ENCODE data around the gene NOVA2. TPM values are rescaled to one million over a fixed set of nuclear protein-coding genes. Genes with fewer than 3 reads are reported as not detected.

NOVA2 gene, protein sequence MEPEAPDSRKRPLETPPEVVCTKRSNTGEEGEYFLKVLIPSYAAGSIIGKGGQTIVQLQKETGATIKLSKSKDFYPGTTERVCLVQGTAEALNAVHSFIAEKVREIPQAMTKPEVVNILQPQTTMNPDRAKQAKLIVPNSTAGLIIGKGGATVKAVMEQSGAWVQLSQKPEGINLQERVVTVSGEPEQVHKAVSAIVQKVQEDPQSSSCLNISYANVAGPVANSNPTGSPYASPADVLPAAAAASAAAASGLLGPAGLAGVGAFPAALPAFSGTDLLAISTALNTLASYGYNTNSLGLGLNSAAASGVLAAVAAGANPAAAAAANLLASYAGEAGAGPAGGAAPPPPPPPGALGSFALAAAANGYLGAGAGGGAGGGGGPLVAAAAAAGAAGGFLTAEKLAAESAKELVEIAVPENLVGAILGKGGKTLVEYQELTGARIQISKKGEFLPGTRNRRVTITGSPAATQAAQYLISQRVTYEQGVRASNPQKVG
- 0.14 TPM in 1 of 2 replicates, not detected in the other for total RNA-seq

DNA sequence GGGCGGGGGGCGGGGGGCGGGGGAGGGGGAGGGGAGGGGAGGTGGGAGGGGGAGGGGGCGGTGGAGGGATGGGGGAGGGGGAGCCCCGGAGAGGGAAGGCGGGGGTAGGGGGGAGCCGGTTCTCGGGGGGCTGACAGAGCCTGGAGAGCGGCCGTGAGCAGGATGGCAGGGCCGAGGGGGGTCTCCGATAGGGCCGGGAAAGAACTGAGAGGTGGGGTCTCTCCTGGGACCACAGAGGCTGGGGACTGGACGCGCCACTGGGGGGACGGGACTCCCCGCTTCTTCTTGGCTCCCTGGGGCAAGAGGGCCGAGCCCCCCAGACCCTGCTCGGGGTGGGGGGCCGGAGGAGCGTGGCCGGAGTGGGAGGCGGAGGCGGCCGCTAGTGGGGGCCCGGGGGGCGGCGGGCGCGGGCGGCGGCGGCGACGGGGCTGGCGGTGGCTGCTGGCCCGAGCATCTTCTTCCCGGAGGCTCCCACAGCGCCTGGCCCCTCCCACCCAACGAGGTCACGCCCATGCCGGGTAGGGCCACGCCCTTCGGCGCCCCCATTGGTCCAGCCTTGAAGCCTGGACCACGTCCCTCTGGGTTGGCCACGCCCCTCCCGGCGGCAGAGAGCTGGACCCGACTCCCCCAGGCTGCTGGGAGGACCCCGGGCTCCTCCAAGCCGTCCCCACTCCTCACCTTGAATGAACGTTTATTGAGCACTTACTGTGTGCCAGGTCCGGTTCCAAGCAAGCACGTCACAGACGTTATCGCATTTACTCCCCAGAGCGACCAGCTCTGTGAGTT lies at the start of gene NOVA2:
Gene NOVA2, minus strand, starts transcription at position 313 of the 786 bp plus-strand sequence. CDS start 514 bp downstream, outside the sequence.
- intact Hi-C loops (cut with micrococcal nuclease) = no loop called here
- H3K27ac Mint-ChIP-seq = no peak within 1 kb of the TSS
- peak; percentile 38 for DNase-seq (ENCODE audit: low spot score)
- no peaks in the 10 kb centered on the region for H3K9me3 Mint-ChIP-seq
- H3K4me3 Mint-ChIP-seq (ENCODE audit: low read depth) = no peak within 1 kb of the TSS
- H3K27me3 Mint-ChIP-seq (ENCODE audit: low read depth) = peaks cover 58% of the 10 kb centered on the region
- H3K4me1 Mint-ChIP-seq (ENCODE audit: low read depth) = peaks cover 14% of the 10 kb centered on the region
- H3K36me3 Mint-ChIP-seq (ENCODE audit: low read depth) = no peaks in the 10 kb centered on the region

DNA sequence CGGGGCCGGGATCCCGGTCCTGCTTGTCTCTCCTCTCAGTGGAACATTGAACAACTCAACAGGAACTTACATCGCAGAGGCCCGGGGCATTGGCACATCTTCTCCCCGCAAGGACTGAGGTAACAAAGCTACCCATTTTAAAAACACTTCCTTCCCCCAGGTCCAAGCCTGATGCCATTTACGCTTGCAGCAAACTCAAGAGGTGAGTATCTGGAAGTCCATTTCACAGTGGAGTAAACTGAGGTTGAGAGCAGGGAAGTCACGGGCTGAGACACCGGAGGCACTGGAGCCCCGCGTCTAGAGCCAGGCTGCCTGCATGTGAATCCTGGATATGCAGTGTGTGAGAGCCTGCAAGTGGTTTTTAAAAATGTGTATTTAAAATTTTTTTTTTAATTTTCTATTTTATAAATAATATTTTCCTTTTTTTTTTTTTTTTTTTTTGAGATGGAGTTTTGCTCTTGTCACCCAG lies 49.7 kb upstream of the NOVA2 start:
- Mint-ChIP-seq H3K4me1 (ENCODE audit: low read depth) (peaks cover 13% of the 10 kb centered on the region), H3K27ac (no peak overlapping the region), H3K27me3 (ENCODE audit: low read depth) (peaks cover 24% of the 10 kb centered on the region), H3K9me3 (no peaks in the 10 kb centered on the region), H3K36me3 (ENCODE audit: low read depth) (no peaks in the 10 kb centered on the region), H3K4me3 (ENCODE audit: low read depth) (no peak overlapping the region)
- DNase-seq (ENCODE audit: low spot score) = no peak
- intact Hi-C loops (cut with micrococcal nuclease) = no loop called here

DNA sequence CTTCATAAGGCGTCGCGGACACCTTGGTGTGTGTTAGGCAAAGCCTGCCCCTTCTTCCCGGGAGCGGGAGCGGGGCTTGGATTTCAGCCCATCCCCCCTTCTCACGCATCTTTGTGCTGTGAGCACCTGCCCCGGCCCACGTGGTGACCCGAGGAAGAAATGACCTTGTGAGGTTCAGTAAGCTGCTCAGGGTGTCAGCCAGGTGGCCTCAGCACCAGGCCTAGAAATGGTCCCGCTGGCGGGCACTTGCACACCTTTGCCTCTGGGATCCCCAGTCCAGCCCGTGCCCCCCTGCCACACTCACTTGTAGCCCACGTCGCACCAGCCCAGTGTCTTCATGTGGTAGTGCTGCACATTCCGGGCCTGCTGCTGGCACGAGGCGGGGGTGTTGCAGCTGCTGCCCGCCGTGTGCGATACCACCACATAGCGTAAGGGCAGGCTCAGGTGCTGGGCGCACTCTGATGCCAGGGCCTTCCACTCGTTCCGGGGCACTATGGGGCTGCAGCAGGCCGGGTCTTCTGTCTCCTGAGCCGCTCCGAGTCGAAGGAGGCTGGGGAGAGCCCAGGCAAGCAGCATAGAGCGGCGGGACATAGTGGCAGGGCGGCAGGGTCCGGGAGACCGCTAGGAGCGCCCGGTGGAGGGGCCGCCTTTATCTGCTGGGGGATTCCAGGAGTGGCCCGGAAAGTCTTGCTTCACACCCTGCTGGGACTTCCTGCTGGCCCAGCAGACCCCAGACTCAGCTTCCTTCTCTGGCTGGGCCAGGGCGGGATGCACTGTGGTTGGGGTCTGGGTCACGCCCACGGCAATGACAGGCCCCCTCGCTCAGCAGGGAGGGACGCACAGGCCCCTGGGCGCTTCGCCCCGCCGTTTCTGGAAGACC lies 49.0 kb upstream of the NOVA2 start, which contains the start of gene PGLYRP1:
Gene PGLYRP1, minus strand, starts transcription at position 623 of the 880 bp plus-strand sequence. Its CDS starts 32 bp downstream, at position 591.
- DNase-seq (ENCODE audit: low spot score) = no peak
- intact Hi-C loops (cut with micrococcal nuclease) = no loop called here
- Mint-ChIP-seq H3K27me3 (ENCODE audit: low read depth) (peaks cover 24% of the 10 kb centered on the region), H3K4me1 (ENCODE audit: low read depth) (peaks cover 13% of the 10 kb centered on the region), H3K36me3 (ENCODE audit: low read depth) (no peaks in the 10 kb centered on the region), H3K4me3 (ENCODE audit: low read depth) (no peak within 1 kb of the TSS), H3K9me3 (no peaks in the 10 kb centered on the region), H3K27ac (no peak within 1 kb of the TSS)

DNA sequence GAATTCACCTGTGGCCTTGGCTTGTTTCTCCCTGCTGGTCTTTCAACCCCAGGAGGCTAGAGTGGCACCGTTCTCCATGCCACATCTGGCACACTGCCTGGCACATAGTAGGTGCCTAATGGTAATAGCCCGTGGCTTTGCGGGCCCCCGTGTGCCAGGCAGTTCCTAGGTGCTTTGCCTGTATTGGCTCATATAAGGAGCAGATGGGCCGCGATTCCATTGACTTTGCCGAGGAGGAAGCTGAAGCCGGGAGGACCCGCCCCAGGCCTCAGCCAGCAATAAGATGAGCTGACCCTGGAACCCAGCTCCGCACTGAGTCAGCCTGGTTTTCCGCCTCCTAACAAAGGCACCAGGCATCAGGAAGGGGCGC lies 48.4 kb upstream of the NOVA2 start:
- no peak overlapping the region for H3K27ac Mint-ChIP-seq
- no peaks in the 10 kb centered on the region for H3K9me3 Mint-ChIP-seq
- intact Hi-C loops (cut with micrococcal nuclease) = no loop called here
- H3K36me3 Mint-ChIP-seq (ENCODE audit: low read depth) = no peaks in the 10 kb centered on the region
- no peak for DNase-seq (ENCODE audit: low spot score)
- H3K4me1 Mint-ChIP-seq (ENCODE audit: low read depth) = peaks cover 14% of the 10 kb centered on the region
- H3K27me3 Mint-ChIP-seq (ENCODE audit: low read depth) = peaks cover 24% of the 10 kb centered on the region
- no peak overlapping the region for H3K4me3 Mint-ChIP-seq (ENCODE audit: low read depth)

DNA sequence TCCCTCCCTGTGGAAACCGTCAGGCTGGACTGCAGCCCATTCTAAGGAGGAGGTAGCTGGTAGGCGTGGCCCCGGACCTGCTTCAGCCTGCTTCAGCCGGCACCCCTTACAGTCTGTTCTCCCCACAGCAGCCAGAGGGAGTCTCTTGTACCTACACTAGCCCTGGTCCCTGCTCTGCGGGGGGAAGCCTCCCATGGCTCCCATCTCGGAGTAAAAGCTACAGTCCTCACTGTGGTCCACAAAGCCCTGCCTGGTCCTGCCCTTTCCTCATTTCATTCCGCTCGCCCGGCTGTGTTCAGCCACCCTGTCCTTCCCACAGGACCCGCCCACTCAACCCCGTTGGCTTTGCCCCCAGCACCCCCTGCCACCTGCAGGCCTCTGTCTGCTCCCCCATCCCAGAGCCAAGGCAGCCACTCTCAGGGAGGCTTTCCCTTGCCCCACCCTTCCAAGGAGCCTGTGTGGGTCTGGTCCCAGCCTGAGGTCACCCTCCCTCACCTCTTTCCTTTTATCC lies 47.9 kb upstream of the NOVA2 start:
- intact Hi-C loops (cut with micrococcal nuclease) = no loop called here
- Mint-ChIP-seq H3K27me3 (ENCODE audit: low read depth) (peaks cover 22% of the 10 kb centered on the region), H3K4me3 (ENCODE audit: low read depth) (no peak overlapping the region), H3K9me3 (no peaks in the 10 kb centered on the region), H3K27ac (no peak overlapping the region), H3K4me1 (ENCODE audit: low read depth) (peaks cover 14% of the 10 kb centered on the region), H3K36me3 (ENCODE audit: low read depth) (peaks cover 2% of the 10 kb centered on the region)
- DNase-seq (ENCODE audit: low spot score) = no peak

DNA sequence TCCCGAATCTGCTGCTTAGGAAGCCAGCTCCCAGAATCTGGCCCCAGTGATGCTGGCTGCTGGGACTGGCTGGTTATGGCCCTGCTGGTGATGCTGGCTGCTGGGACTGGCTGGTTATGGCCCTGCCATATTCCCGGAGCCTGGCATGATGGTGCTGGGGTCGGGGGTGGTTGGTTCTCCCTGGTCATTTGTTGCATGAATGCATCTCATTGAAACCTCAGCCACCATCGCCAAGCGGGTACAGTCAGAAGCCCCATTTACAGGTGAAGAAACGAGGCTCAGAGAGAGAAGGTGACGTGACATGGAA lies 47.1 kb upstream of the NOVA2 start:
- no peak overlapping the region for H3K4me3 Mint-ChIP-seq (ENCODE audit: low read depth)
- intact Hi-C loops (cut with micrococcal nuclease) = no loop called here
- H3K27ac Mint-ChIP-seq = no peak overlapping the region
- no peak for DNase-seq (ENCODE audit: low spot score)
- H3K4me1 Mint-ChIP-seq (ENCODE audit: low read depth) = peaks cover 11% of the 10 kb centered on the region
- H3K36me3 Mint-ChIP-seq (ENCODE audit: low read depth) = peaks cover 6% of the 10 kb centered on the region
- no peaks in the 10 kb centered on the region for H3K9me3 Mint-ChIP-seq
- peaks cover 25% of the 10 kb centered on the region for H3K27me3 Mint-ChIP-seq (ENCODE audit: low read depth)

DNA sequence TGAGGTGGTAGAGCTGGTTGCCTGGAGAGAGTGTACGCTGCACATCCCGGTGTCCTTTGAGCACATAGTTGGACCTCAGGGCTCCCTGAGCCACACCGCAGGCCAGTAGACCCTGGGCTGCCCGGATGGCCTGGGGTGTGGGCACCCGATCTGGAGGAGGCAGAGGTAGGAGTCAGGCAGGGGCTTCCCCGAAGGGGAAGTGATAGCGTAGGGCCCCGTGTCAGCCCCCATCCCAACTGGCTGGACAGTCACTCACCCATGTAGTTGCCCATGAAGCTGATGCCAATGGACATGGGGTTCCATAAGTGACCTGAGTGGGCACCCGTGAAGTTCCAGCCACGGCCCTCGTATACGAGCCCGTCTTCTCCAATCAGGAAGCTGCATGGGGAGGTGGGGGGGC lies 45.6 kb upstream of the NOVA2 start:
- peaks cover 14% of the 10 kb centered on the region for H3K36me3 Mint-ChIP-seq (ENCODE audit: low read depth)
- no peak overlapping the region for H3K27ac Mint-ChIP-seq
- H3K9me3 Mint-ChIP-seq = no peaks in the 10 kb centered on the region
- no peak for DNase-seq (ENCODE audit: low spot score)
- H3K4me1 Mint-ChIP-seq (ENCODE audit: low read depth) = peaks cover 12% of the 10 kb centered on the region
- intact Hi-C loops (cut with micrococcal nuclease) = loop anchor here (5.0 kb wide), 1 partner anchor 202 kb away; the partner anchor contains the start of gene RSPH6A
- H3K4me3 Mint-ChIP-seq (ENCODE audit: low read depth) = no peak overlapping the region
- H3K27me3 Mint-ChIP-seq (ENCODE audit: low read depth) = peaks cover 32% of the 10 kb centered on the region

DNA sequence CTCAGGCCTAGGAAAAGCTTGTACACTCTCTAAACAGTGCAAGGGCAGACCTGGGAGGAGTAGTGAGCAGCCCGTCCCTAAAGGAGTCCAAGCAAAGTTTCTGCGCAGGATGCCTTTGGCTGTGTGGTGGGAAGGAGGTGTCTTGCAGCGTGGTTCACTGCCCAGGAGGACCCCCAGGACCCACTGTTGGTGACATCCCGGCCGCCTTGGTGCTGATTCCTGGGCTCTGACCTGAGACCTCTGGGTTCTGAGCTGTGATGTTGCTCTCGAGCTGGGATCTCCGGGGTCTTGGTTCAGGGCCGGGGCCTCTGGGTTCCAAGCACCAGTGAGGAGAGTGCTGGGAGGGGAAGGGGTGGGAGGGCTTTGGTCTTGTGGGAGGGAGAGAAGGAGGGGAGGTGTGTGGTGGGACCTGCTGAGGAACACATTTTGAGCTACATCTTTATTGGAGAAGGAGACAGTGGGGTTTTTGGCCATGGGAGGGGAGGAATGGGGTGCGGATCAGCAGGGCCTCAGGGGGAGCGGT lies 45.1 kb upstream of the NOVA2 start:
- H3K9me3 Mint-ChIP-seq = no peaks in the 10 kb centered on the region
- H3K27ac Mint-ChIP-seq = no peak overlapping the region
- H3K4me3 Mint-ChIP-seq (ENCODE audit: low read depth) = no peak overlapping the region
- intact Hi-C loops (cut with micrococcal nuclease) = loop anchor here (5.0 kb wide), 1 partner anchor 201 kb away; the partner anchor contains the start of gene RSPH6A
- peaks cover 14% of the 10 kb centered on the region for H3K36me3 Mint-ChIP-seq (ENCODE audit: low read depth)
- H3K4me1 Mint-ChIP-seq (ENCODE audit: low read depth) = peaks cover 12% of the 10 kb centered on the region
- peaks cover 28% of the 10 kb centered on the region for H3K27me3 Mint-ChIP-seq (ENCODE audit: low read depth)
- DNase-seq (ENCODE audit: low spot score) = no peak

DNA sequence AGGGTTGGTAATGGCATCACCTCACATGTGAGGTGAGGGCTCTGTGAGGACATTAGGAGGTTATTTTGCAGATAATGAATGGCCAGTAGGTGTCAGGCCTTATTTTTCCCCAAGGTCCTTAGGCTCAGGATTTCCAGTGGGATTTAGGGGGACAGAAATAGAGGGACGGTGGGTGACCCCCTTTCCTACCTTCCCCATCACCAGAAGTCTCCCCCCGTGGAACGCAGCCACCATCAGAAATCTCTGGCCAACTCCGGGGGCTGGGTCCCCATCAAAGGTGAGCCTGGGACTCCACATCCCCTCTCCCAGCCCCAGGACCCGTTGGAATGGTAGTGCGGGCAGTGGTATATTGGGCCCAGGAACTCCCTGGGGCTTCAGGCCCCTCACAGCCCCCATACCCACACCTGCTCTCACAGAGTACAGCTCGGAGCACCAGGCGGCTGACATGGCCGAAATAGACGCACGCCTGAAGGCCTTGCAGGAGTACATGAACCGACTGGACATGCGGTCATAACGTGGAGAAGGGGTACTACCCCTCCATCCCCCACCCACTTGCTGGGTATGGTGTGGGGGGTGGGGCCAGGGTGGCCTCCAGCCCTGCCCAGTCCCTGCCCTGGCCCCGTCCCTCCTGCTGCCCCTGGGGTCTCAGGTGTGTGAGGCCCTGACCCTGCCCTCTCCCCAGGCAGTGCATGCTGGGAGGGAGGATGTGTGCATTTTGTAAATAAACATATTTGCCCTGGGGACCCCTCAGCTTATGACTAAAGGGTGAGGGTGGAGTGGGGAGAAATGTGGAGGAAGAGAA lies 44.4 kb upstream of the NOVA2 start:
- intact Hi-C loops (cut with micrococcal nuclease) = loop anchor here (5.0 kb wide), 1 partner anchor 201 kb away; the partner anchor contains the start of gene RSPH6A
- Mint-ChIP-seq H3K9me3 (no peaks in the 10 kb centered on the region), H3K36me3 (ENCODE audit: low read depth) (peaks cover 14% of the 10 kb centered on the region), H3K27ac (no peak overlapping the region), H3K4me1 (ENCODE audit: low read depth) (peaks cover 12% of the 10 kb centered on the region), H3K4me3 (ENCODE audit: low read depth) (no peak overlapping the region), H3K27me3 (ENCODE audit: low read depth) (peaks cover 24% of the 10 kb centered on the region)
- no peak for DNase-seq (ENCODE audit: low spot score)

DNA sequence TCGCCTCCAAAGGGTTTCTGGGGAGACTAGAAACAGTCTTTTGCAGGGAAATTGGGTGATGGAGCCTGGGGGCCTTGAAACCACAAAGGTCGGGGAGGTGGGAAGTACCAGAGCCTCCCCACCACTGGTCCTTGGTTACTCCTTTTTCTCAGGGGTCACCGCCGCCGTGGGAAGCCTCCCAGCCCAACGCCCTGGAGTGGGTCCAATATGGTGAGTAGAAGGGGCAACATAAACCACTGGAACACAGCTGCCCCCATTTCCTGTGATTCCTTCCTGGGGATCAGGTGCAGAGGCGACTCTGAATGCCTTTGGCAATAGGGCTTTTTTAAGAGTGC lies 43.4 kb upstream of the NOVA2 start:
- peaks cover 12% of the 10 kb centered on the region for H3K4me1 Mint-ChIP-seq (ENCODE audit: low read depth)
- H3K27me3 Mint-ChIP-seq (ENCODE audit: low read depth) = peaks cover 22% of the 10 kb centered on the region
- H3K27ac Mint-ChIP-seq = no peak overlapping the region
- intact Hi-C loops (cut with micrococcal nuclease) = loop anchor here (5.0 kb wide), 1 partner anchor 200 kb away; the partner anchor contains the start of gene RSPH6A
- peak overlapping the region; percentile 37 for H3K4me3 Mint-ChIP-seq (ENCODE audit: low read depth)
- H3K36me3 Mint-ChIP-seq (ENCODE audit: low read depth) = peaks cover 14% of the 10 kb centered on the region
- H3K9me3 Mint-ChIP-seq = no peaks in the 10 kb centered on the region
- no peak for DNase-seq (ENCODE audit: low spot score)

DNA sequence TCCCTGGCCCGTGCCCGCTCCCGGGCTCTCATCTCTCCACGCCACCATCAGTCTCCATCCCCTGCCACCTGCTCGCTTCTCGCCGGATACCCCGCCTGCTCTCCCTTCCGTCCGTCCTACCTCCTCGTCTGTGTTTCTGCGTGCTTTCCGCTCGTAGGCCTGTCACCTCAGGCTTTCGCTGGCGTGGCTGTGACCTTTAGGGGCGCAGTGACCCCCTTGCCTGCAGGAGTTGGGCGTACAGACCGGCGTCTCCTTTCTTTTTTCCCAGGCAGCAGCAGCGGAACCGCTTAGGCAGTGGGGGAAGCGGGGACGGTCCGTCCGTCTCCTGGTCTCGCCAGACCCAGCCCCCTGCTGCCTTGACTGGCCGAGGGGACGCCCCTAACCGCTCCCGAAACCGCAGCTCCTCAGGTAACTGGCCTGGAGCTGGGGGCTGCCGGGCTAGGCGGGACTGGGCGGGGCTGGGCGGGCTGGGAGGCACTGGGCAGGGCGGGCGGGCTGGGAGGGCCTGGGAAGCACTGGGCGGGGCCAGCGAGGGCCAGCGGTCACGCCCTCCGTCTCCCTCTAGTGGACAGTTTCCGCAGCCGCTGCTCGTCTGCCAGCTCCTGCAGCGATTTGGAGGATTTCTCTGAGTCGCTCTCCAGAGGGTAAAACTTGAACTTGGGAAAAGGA lies 42.9 kb upstream of the NOVA2 start:
- peak; percentile 72 for DNase-seq (ENCODE audit: low spot score)
- peak overlapping the region; percentile 53 for H3K27ac Mint-ChIP-seq
- peaks cover 18% of the 10 kb centered on the region for H3K27me3 Mint-ChIP-seq (ENCODE audit: low read depth)
- peaks cover 12% of the 10 kb centered on the region for H3K4me1 Mint-ChIP-seq (ENCODE audit: low read depth)
- peak overlapping the region; percentile 85 for H3K4me3 Mint-ChIP-seq (ENCODE audit: low read depth)
- peaks cover 14% of the 10 kb centered on the region for H3K36me3 Mint-ChIP-seq (ENCODE audit: low read depth)
- intact Hi-C loops (cut with micrococcal nuclease) = loop anchor here (5.0 kb wide), 1 partner anchor 199 kb away; the partner anchor contains the start of gene RSPH6A
- no peaks in the 10 kb centered on the region for H3K9me3 Mint-ChIP-seq
